Liver (tissue), 9 donors: ENCODE measurements around the gene SPIRE2. TPM values are rescaled to one million over a fixed set of nuclear protein-coding genes. Genes with fewer than 3 reads are reported as not detected.

Source experiments
- DNase-seq: peaks from one replicate; pipeline ENCODE4 v3.0.0-alpha.2; 2017; ENCODE audit warnings: low spot score
- H3K27ac ChIP-seq, 2 donors: one replicate each; pipeline ENCODE4 v1.7.0; 2013; ENCODE audit warnings: inconsistent platforms in 2 of 2, low read length in 2 of 2, control low read depth in 1 of 2, low read depth in 1 of 2, mild to moderate bottlenecking in 1 of 2
- H3K27me3 ChIP-seq, 4 donors: one replicate each; pipeline versions ENCODE4 v1.6.1 to v1.7.0; 2013; ENCODE audit warnings: low read length in 3 of 4, inconsistent platforms in 1 of 4, mild to moderate bottlenecking in 1 of 4, moderate library complexity in 1 of 4; ENCODE audit not compliant: control insufficient read depth in 4 of 4, insufficient read depth in 4 of 4
- H3K36me3 ChIP-seq, 4 donors: one replicate each; pipeline versions ENCODE4 v1.6.1 to v1.7.0; 2013; ENCODE audit warnings: low read length in 3 of 4, mild to moderate bottlenecking in 3 of 4, low read depth in 1 of 4, moderate library complexity in 1 of 4; ENCODE audit not compliant: control insufficient read depth in 4 of 4, insufficient read depth in 3 of 4
- H3K4me1 ChIP-seq, 4 donors: one replicate each; pipeline versions ENCODE4 v1.6.1 to v1.7.0; 2013; ENCODE audit warnings: low read length in 3 of 4, mild to moderate bottlenecking in 3 of 4, moderate library complexity in 1 of 4; ENCODE audit not compliant: control insufficient read depth in 4 of 4, insufficient read depth in 4 of 4
- H3K4me3 ChIP-seq, 3 donors: one replicate each; pipeline versions ENCODE4 v1.6.1 to v1.7.0; 2013; ENCODE audit warnings: low read length in 3 of 3, control low read depth in 1 of 3, low read depth in 1 of 3, mild to moderate bottlenecking in 1 of 3
- H3K9ac ChIP-seq, 2 donors: one replicate each; pipeline ENCODE4 v1.7.0; 2013; ENCODE audit warnings: low read length in 2 of 2, mild to moderate bottlenecking in 2 of 2, moderate library complexity in 2 of 2, control low read depth in 1 of 2, low read depth in 1 of 2
- H3K9me3 ChIP-seq, 4 donors: one replicate each; pipeline versions ENCODE4 v1.6.1 to v1.7.0; 2013; ENCODE audit warnings: low read length in 3 of 4; ENCODE audit not compliant: control insufficient read depth in 4 of 4
- ATF3 ChIP-seq: IDR thresholded peaks from 2 replicates; pipeline ENCODE4 v1.6.1; 2016; ENCODE audit warnings: antibody characterized with exemption
- CTCF ChIP-seq: fragments of 150-350 bp; IDR thresholded peaks from 2 replicates; pipeline ENCODE4 v1.5.1; 2017; ENCODE audit warnings: improper control_type of control experiment, low read depth, low read length; ENCODE audit not compliant: missing input control
- EGR1 ChIP-seq, 2 donors: IDR thresholded peaks; 2 replicates each; pipeline ENCODE4 v1.6.1; 2016 to 2018; ENCODE audit warnings: antibody characterized with exemption in 2 of 2, low read depth in 2 of 2
- FOXA1 ChIP-seq: IDR thresholded peaks from 2 replicates; pipeline ENCODE4 v1.6.1; 2016; ENCODE audit warnings: antibody characterized with exemption
- FOXA2 ChIP-seq: IDR thresholded peaks from 2 replicates; pipeline ENCODE4 v1.6.1; 2016; ENCODE audit warnings: antibody characterized with exemption
- GABPA ChIP-seq, 2 donors: IDR thresholded peaks in 1 of 2; conservative IDR thresholded peaks in 1 of 2; 2 replicates each; pipeline ENCODE4 v1.6.1; 2016; ENCODE audit warnings: antibody characterized with exemption in 2 of 2, mild to moderate bottlenecking in 1 of 2, moderate library complexity in 1 of 2
- HNF4A ChIP-seq, 2 donors: conservative IDR thresholded peaks; 2 replicates each; pipeline ENCODE4 v1.6.1; 2016; ENCODE audit warnings: antibody characterized with exemption in 2 of 2, mild to moderate bottlenecking in 2 of 2
- HNF4G ChIP-seq: IDR thresholded peaks from 2 replicates; pipeline ENCODE4 v1.6.1; 2016; ENCODE audit warnings: antibody characterized with exemption
- JUND ChIP-seq, 2 donors: IDR thresholded peaks; 2 replicates each; pipeline ENCODE4 v1.6.1; 2016; ENCODE audit warnings: antibody characterized with exemption in 2 of 2
- MAX ChIP-seq: IDR thresholded peaks from 2 replicates; pipeline ENCODE4 v1.6.1; 2016; ENCODE audit warnings: antibody characterized with exemption
- NR2F2 ChIP-seq: IDR thresholded peaks from 2 replicates; pipeline ENCODE4 v1.6.1; 2016; ENCODE audit warnings: antibody characterized with exemption
- RAD21 ChIP-seq, 2 donors: IDR thresholded peaks; 2 replicates each; pipeline ENCODE4 v1.6.1; 2016; ENCODE audit warnings: antibody characterized with exemption in 2 of 2, mild to moderate bottlenecking in 2 of 2
- REST ChIP-seq: IDR thresholded peaks from 2 replicates; pipeline ENCODE4 v1.6.1; 2016; ENCODE audit warnings: antibody characterized with exemption, mild to moderate bottlenecking
- RXRA ChIP-seq, 2 donors: IDR thresholded peaks; 2 replicates each; pipeline ENCODE4 v1.6.1; 2017 to 2018; ENCODE audit warnings: antibody characterized with exemption in 2 of 2, mild to moderate bottlenecking in 1 of 2
- SP1 ChIP-seq: IDR thresholded peaks from 2 replicates; pipeline ENCODE4 v1.6.1; 2018; ENCODE audit warnings: antibody characterized with exemption, mild to moderate bottlenecking
- TAF1 ChIP-seq: conservative IDR thresholded peaks from 2 replicates; pipeline ENCODE4 v1.6.1; 2016; ENCODE audit warnings: antibody characterized with exemption, mild to moderate bottlenecking
- YY1 ChIP-seq: IDR thresholded peaks from 2 replicates; pipeline ENCODE4 v1.6.1; 2016; ENCODE audit warnings: antibody characterized with exemption, mild to moderate bottlenecking
- ZBTB33 ChIP-seq: IDR thresholded peaks from 2 replicates; pipeline ENCODE4 v1.6.1; 2016; ENCODE audit warnings: antibody characterized with exemption
- WGBS: extraction: QIAGEN DNeasy Blood & Tissue Kit; methylation state at CpG from one replicate; pipeline ENCODE4 v1.1.7; 2013; 5-methylcytosine and 5-hydroxymethylcytosine counted together
- polyA plus RNA-seq, 2 donors: library from polyadenylated mRNA; stranded (reverse) in 1 of 2; unstranded in 1 of 2; fragments of 200-250 nt in 1 of 2; fragments of >200 nt in 1 of 2; fragmentation: Nextera tagmentation in 1 of 2; extraction: Ambion mirVana in 1 of 2; gene quantifications; one replicate each; pipeline versions ENCODE4 v1.2.1 to v1.2.3, GENCODE V29; 2013 to 2015
- total RNA-seq, 2 donors: library from RNA; depleted of rRNA; stranded (reverse); fragments of >200 nt; gene quantifications; one replicate each; pipeline ENCODE4 v1.2.3, GENCODE V29; 2014
- donor health status: healthy.
- donor health status: healthy.
- donor health status: healthy.
- donor health status: healthy.
- donor health status: healthy.

The SPIRE2 gene
- total and polyA plus RNA-seq, 4 donors: 1.7 to 7.2 (median 2.9) TPM

GRCh38 chr16:89898201-89898967, 70.1 kb downstream of the SPIRE2 start:
- Histone ChIP-seq H3K4me3 (no peak overlapping the region), H3K9me3 (no peaks in the 10 kb centered on the region), H3K4me1 (no peaks in the 10 kb centered on the region), H3K36me3 (peaks cover 28 to 72% (median 38%) of the 10 kb centered on the region in 4 donors), H3K9ac (no peak overlapping the region), H3K27ac (no peak overlapping the region), H3K27me3 (no peaks in the 10 kb centered on the region)
- 94% methylated on average over 36 of the region's 36 CpGs for WGBS
- TF ChIP-seq EGR1 (IDR thresholded peaks at IDR 0.05; ENCODE audit: low read depth in 2 of 2): no peak
- TF ChIP-seq MAX: no peak
- TF ChIP-seq NR2F2: no peak
- TF ChIP-seq FOXA1: no peak
- TF ChIP-seq HNF4A (conservative IDR thresholded peaks at IDR 0.05): no peak
- TF ChIP-seq GABPA (IDR thresholded peaks at IDR 0.05 in 1 of 2, conservative IDR thresholded peaks at IDR 0.05 in 1 of 2): no peak
- no peak for TF ChIP-seq ATF3
- TF ChIP-seq RAD21 (IDR thresholded peaks at IDR 0.05): no peak
- no peak for TF ChIP-seq REST
- no peak for TF ChIP-seq YY1
- DNase-seq: no peak

- Histone ChIP-seq H3K4me1 (no peaks in the 10 kb centered on the region), H3K9me3 (no peaks in the 10 kb centered on the region), H3K4me3 (no peak overlapping the region), H3K9ac (no peak overlapping the region), H3K36me3 (peaks cover 29 to 74% (median 42%) of the 10 kb centered on the region in 4 donors), H3K27ac (no peak overlapping the region), H3K27me3 (no peaks in the 10 kb centered on the region)
- 94% methylated on average over 20 of the region's 20 CpGs for WGBS
- TF ChIP-seq GABPA (IDR thresholded peaks at IDR 0.05 in 1 of 2, conservative IDR thresholded peaks at IDR 0.05 in 1 of 2) (no peak), MAX (no peak), TAF1 (no peak), FOXA2 (no peak), REST (no peak), CTCF (no peak), RXRA (IDR thresholded peaks at IDR 0.05) (no peak), NR2F2 (no peak), ATF3 (no peak), ZBTB33 (no peak), RAD21 (IDR thresholded peaks at IDR 0.05) (no peak), YY1 (no peak), HNF4G (no peak), JUND (IDR thresholded peaks at IDR 0.05) (no peak), SP1 (no peak), HNF4A (conservative IDR thresholded peaks at IDR 0.05) (no peak), FOXA1 (no peak)
- no peak for DNase-seq
Measured at GRCh38 chr16:89899879-89900481, 71.7 kb downstream of the SPIRE2 start.
